SKM-1 treated with dmso at 0.1 percent for 144 hours (cell line): ENCODE measurements around the gene KCNV2.
A peak's percentile ranks its signal among the peaks of the same experiment; 100 is the strongest.

Experiments
- DNase-seq: peaks from one replicate; lab custom pipeline; 2025; ENCODE audit not compliant: unreplicated experiment; lab: John Stamatoyannopoulos, UW

KCNV2 gene

DNA sequence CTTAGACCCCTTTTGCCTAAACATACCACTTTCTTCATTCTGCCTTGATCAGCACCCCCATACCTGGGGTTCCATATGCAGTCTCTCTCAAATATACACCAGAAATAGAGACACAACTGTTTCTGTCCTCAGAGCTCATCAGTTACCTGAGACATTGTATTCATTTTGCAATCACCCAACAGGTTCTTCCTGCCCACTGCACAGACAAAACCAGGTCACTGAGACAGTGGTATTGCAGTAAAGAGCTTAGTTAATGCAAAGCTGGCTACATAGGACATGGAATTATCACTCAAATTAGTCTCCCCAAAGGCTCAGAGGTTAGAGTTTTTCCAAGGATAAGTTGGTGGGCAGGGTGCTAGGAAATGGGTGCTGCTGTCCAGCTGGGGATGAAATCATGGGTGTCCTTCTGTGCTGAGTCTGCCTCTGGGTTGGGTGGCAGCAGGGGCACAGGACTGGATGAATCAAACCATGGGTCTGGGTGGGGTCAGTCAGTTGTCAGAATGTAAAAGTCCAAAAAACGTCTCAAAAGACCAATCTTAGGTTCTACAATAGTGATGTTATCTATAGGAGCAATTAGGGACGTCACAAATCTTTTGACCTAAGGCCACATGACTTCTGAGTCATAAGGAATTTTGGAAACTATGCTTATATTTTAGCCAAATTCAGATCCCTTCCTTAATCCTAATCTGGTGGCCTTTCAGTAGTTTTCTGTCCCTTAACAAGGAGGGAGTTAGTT lies 41.0 kb downstream of the KCNV2 start:
- no peak for DNase-seq

DNA sequence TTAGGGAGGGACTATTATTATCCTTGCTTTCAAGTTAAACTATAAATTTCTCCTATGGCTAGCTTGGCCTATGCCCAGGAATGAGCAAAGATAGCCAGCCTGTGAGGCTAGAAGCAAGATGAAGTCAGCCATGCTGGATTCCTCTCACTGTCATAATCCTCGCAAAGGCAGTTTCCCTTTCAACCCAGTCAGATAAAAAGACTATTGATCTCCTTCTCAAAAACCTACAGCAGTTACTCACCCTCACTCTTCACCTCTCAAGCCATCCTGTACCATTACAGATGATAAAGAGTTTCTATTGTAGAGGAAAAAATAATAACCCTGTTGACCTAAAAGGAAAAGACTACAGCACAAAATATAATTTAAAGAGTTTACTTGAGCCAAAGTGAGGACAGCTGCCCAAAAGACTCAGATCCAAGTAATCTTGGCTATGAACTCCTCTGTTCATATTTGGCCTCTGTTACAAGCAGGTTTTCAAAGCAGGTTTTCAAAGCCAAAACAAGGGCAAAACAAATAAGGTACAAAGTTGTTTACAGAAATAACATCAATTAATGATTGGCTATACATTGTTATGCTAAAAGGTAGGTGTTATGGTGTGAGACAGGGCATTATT lies 41.7 kb downstream of the KCNV2 start:
- no peak for DNase-seq

DNA sequence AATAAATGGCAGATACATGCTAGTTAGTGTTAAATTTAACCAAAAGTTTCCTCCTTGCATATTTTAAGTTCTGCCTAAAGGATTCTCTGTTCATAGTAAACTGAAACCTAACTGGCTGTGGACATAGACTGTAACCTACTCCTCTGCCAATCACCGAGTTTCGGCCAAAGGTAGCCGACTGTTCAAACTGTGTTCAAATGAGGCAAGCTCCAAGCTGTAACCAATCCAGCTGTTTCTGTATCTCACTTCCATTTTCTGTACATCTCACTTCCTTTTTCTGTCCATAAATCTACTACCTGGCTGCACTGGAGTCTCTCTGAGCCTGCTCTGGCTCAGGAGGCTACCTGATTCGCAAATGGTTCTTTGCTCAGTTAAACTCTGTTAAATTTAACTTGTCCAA lies 44.1 kb downstream of the KCNV2 start:
- no peak for DNase-seq

DNA sequence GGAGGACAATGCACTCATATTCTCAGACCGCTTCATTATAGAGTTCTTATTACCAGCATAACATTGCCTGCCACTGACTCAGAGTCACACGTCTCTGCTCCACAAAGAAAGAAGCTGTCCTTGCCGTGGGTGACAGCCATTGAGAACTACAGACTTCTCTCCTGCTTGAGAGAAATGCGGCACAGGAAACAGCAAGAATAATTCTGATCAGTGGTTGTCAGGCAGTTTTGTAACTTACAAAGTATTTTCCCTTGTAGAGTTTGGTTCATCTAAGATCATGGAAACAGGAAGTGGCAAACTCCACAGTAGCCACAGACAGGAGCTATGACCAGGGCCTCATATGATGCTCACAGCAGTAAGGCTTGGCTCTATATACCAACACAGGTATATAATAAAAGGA lies 47.0 kb downstream of the KCNV2 start:
- DNase-seq = peak; percentile 88

DNA sequence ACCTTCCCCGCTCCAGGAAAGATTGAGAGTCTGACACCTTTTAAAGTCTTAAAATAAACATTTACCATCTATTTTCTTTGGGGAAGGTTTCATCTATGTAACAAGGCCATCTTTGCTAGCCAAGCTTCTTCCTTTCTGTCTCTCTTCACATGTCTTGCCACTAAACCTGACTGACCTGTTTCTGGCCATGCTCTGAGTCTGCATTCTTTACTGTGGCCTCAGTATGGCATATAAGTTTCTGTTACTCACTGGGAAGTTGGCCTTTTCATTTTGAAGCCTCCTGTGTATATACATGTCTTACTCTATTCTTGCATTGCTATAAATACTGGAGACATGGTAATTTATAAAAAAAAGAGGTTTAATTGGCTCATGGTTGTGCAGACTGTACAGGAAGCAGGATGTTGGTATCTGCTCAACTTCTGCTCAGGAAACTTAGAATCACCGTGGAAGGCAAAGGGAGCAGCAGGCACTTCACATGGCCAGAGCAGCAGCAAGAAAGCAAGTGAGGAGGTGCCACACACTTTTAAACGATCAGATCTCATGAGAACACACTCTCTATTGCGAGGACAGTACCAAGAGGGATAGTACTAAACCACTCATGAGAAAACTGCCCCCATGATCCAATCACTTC lies 48.1 kb downstream of the KCNV2 start:
- no peak for DNase-seq

DNA sequence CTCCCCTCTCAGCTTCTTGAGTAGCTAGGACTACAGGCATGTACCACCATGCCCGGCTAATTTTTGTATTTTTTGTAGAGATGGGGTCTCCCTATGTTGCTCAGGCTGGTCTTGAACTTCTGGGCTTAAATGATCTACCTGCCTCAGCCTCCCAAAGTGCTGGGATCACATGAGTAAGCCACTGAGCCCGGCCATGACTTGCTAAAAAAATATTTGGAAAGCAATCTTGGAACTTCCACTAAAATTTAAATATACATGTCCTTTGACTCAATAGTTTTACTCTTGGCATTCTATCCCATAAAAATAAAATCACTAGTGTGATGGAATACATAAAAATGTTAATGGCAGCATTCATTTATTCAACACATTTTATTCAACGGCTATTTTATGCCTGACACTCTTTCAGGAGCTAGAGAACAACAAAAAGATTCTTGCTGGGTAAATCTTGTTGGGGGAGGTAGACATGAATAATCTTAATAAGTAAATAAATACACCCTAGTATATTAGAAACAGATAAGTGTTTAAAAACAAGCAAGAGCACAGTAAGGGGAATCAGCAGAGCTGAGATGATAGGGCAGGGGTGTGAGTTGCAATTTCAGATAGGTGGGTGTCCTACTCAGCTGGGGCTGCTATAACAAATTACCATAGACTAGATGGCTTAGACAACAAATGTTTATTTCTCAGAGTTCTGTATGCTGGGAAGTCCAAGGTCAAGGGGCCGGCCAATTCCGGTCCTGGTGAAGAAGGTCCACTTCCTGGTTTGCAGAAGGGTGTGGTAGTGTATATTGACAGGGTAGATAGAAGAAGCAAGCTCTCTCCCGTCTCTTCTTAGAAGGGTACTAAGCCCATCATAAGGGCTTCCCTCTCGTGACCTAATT lies 50.7 kb downstream of the KCNV2 start:
- DNase-seq = no peak

DNA sequence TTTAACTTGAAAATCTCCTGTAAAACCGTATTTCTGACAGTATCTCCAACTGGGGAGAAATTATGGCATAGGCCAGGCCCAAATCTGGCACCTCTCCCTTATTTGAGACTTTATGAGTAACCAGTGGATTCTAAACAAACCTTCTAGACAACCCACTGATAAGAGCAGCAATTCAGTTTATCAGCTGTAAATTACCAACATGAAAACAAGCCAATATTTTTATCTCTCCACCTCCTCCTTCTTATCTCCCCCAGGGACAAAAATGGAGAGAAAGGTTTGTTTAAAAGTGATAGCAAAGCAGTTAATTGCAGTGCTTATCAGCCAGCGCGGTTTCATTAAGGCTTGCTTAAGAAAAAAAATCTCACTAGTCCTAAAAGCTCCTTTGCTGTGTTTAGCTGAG lies 53.8 kb downstream of the KCNV2 start:
- no peak for DNase-seq

DNA sequence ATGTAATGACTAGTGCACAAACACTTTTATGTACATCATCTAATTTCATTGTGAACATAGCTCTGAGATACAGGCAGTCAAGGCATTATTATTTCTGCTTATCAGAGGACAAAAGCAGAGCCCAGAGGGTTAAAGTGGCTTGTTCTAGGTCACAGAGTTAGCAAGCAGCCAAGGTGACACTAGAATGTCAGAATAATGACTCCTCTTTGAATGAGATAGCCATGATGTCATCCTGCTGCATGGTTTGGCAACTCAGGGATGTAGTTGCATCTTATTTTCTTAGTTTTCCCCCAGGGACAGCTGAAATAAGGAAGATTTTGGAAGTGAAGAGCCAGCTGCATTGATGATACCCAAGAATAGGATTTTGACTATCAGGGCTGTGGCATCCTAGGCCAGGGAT lies 54.4 kb downstream of the KCNV2 start:
- no peak for DNase-seq

DNA sequence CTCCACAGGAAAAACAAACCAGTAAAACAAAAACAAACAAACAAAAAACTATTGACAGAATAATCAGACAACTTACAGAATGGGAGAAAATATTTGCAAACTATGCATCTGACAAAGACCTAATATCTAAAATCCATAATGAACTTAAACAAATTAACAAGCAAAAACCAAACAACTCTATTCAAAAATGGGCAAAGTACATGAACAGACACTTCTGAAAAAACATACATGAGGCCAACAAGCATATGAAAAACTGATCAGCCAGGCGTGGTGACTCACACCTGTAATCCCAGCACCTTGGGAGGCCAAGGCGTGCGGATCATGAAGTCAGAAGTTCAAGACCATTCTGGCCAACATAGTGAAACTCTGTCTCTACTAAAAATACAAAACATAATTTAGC lies 60.1 kb downstream of the KCNV2 start:
- DNase-seq = no peak

DNA sequence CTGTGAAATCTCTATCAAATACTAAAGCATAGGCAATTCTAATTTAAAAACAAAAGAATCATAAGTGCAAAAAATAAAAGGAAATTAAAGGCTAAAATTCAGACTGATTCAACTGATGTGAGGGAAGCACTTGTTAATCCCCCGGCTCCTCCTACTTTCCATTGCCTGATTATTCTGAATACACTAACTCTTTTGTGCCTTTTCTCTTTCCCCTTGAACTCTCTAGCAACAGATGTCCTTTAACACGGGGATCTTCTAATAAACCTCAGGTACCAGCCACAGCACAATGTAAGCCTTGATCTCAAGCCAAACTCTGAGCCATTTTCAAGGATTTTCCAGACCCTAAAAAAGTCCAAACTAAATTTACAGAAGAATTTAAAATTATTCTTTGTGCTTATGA lies 61.5 kb downstream of the KCNV2 start:
- no peak for DNase-seq
